ENCODE measurements around the gene RUNX2.
A peak's percentile ranks its signal among the peaks of the same experiment; 100 is the strongest.

Gene RUNX2

DNA sequence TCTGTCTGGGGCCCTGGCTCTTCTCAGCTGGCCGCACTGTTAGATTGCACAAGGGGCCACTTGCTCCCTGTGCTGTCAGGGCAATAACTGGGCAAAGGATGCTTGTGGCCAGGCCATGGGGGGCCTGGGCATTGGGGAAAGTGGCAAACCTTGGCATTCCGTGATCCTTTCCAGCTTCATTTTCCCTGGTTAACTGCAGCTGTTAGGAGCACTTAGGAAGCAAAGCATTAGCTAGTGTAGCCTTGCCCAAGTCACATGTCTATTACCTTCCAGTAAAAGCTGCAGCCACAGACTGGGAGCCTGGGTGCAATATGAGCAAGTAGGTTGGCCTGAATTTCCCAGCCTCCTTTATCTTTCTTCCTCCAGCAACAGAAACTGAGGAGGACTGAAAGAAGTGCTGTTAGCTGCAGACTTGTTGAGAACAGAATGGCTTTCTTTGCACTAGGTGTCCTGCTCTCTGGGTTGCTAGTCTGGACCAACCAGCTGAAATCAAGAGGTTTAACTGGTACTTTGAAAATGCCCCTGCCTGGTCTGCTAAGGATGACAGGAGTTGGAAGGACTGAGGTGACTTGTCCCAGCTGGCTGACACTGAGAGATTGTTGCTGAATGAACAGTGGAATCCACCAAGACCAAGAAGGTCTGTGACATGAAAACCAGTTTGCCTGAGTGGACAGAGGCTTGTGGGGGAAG, 361.9 kb downstream of the RUNX2 start:
- no peak for DNase-seq

- DNase-seq = no peak
These were observed 362.7 kb downstream of the RUNX2 start for GRCh38 chr6:45690846-45691245.

GRCh38 chr6:45691426-45691825, 363.3 kb downstream of the RUNX2 start:
- no peak for DNase-seq

DNA sequence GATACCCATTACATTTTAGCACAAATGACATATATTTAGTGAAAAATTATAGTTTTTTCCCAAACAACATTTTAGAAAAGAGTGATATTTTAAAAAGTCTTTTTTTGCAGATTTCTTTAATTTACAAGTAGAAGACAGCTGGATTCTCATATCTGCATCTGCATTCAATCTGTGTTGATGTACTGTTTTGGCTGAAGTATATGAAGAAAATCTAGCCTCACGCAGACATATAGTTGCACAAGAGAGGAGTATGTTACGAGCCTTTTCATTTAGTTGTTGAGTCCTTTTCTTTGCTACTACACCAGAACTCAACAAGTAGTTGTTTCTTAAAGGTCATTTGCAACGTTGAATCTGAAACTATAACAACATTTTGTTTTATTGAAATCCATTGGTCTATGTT, 363.9 kb downstream of the RUNX2 start:
- DNase-seq = no peak

DNA sequence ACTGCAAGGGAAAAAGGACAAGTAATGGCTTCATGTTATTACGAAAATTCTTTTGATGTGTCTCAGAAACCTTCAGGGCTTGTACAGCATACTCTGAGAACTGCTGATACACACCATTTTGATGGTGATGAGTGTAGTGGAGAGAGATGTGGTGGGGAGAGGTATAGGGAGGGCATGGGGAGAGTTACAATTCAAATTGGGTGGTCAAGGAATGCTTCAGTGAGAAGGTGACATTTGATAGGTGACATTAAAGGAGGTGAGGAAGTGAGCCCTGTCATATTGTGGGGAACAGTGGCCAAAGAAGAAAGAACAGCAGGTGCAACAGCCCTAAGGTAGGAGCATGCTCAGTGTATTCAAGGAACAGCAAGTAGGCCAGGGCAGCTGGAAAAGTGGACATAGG, 368.6 kb downstream of the RUNX2 start:
- no peak for DNase-seq

DNA sequence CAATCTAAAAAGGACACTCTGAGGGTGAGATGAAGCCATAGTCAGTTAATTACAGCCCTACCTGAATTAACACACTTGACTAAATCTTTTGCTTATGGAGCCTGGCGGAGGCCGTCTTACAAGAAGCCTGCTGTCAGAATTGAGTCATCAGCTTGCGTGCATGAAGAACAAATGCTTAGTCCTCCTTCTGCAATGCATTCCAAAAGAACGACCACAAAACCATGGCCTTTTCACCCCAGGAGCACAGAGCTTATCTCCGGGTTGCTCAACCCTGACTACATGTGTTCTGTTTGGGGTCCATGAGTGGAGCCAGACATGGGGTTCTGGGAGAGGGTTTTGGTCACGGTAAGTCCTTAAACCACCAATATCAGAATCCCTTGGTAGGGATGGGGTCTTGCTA, 369.5 kb downstream of the RUNX2 start:
- no peak for DNase-seq

DNA sequence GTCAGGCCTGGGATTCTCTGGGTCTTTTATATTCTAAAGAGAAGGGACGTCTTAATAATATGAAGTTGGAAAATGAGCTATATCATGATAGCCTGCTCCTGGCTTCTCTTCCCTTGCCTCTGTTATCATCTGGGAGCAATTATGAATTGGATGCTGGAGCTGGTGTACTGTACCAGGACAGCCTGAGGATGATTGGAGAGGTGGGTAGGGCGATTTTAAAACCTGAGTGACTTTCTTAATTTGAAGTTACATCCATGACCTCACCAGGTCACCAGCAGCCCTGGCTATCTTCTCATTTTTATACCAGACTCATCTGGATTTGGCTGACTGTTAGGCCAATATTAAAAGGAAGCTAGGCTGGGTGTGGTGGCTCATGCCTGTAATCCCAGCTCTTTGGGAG, 369.9 kb downstream of the RUNX2 start:
- no peak for DNase-seq

GRCh38 chr6:45699663-45700062, 371.5 kb downstream of the RUNX2 start:
- DNase-seq = no peak

- no peak for DNase-seq
These were observed 375.0 kb downstream of the RUNX2 start for GRCh38 chr6:45702849-45703739.

DNA sequence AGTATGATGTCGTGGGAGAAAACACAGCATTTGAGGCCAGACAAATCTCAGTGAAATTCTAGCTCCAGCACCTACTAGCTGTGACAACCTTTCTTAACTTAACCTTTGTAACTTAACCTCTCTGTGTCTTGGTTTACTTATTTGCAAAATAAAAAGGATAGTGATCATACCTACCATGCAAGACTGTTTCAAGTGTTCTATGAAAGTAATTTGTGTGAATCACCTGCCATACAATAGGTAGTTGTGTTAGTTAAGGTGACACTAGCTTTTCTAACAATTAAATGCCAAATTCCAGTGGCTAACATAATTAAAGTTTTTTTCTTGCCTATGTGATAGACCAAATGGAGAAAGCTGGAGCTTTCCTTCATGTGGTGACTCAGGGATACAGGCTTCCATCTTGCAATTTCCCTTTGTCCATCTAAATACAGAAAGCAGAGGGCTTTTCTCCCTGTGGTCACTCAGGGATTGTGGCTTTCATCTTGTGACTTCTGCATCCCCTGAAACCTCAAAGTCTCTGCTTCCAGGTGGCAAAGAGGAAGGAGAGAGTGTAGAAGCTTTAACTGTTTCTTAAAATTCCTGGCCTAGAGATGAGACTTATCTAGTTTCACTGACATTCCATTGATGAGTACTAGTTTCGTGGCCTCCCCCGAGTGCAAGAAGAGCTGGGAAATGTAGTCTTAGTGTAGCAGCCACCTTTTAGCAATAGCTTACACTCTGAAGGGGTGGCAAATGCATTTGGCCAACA, 376.1 kb downstream of the RUNX2 start:
- no peak for DNase-seq

DNA sequence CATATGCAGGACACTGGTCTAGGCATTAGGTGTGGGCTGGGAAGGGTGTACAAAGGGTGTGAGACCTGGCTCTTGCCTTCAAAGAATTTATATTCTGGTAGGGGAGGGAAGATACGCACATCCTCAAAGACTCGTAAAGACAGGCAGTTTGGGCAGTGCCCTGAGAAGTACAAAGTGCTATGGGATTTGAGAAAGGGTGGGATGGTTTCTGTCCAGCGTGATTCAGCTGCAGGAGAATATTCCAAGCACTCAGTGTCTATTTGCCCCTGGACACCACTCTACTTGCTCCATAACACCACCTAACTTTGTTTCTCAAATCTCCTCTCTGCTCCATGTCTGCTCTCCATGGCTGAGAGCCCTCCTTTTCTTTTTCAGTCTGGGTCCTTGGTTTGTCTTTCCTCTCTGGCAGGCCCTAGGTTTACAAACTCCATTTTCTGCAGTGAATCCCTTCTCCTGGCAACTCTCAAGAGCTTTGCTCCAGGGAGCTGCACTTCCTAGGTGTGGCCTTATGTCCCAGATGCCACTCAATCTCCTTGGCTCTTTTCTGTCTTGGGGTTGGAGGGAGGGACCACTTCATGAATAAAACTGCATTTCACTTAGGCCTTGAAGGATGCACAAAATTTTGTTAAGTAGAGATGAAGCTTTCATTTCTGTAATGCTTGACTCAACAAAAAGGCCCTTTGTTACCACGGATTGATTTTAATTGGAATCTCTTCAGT, 377.2 kb downstream of the RUNX2 start:
- DNase-seq = no peak

DNA sequence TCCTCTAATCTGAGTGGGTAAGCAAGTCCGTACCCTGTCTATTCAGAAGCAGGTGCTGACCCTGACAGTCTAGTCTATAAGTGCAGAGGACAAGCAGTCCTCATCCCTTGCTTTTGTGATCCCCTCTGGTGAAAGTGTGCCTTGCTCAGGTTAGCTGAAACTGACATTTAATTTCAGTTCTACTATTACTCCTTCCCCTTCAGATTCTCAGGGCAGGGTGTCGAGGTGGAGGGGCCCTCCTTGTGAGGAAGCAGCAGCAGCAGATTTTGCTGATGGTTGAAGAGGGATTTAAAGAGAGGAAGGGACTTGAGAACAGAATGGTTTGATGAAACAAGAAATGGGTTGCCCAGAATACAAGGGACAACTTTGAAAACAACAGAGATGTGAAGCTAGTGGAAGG, 378.2 kb downstream of the RUNX2 start:
- DNase-seq = no peak

GRCh38 chr6:45707176-45707575, 379.0 kb downstream of the RUNX2 start:
- DNase-seq = no peak

GRCh38 chr6:45709781-45710220, 381.7 kb downstream of the RUNX2 start:
- DNase-seq = no peak

GRCh38 chr6:45710304-45710821, 382.2 kb downstream of the RUNX2 start:
- peak; percentile 13 for DNase-seq

DNA sequence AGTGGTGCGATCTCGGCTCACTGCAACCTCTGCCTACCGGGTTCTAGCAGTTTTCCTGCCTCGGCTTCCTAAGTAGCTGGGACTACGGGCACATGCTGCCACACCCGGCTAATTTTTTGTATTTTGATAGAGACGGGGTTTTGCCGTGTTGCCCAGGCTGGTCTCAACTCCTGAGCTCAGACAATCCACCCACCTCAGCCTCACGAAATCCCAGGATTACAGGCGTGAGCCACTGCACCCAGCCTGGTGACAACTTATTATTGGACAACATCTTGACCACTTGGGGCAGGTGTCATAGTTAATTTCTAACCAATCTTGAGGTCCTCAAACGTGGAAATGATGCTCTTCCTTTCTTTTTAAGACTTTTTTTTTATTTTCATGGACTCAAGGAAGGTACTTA, 383.9 kb downstream of the RUNX2 start:
- DNase-seq = no peak

- DNase-seq = no peak
These were observed 384.7 kb downstream of the RUNX2 start for GRCh38 chr6:45712786-45713185.
